ENCODE data around the gene EPB41L3. TPM values are rescaled to one million over a fixed set of nuclear protein-coding genes. Genes with fewer than 3 reads are reported as not detected.

Gene EPB41L3
- total RNA-seq, 1 donor from 2014 or later: 43.0 TPM

DNA sequence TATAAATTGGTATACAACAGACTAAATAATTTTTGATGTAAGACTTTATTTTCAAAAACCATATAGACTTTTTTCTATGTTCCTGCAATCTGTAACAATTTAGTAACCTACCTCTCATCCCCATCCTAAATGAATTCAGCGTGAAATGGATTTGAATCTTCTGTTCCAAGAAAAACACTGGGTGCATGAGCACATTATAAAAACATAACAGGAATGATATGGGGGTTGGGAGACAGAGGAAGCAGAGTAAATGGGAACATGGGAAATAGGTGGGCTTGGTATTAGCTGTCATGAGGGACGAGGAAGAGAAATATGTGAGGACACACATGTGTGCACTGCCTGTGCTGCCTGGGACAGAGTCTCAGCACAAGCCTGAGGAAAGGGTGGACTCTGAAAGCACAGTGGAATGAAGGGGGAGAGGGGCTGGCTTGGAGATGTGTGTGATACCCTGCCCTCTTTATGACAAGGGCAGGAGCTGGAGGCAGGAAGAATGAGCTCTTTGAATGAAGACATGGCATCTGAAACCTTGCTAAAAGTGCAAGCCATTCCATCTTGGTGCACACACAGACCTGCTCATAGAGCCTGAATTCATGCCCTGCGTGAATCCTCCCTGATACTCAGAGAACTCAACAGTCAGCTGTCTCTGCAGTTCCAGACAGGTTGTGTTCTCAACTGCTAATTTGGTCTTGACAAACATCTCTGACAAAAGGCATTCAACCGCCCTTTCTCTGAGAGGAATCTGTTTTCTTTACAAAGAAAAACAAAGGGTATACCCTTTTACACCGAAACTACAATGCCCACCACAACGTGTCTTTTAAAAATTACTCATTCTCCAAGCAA, 66.6 kb downstream of the EPB41L3 start:
- H3K27me3 ChIP-seq (ENCODE audit: control insufficient read depth, insufficient read depth, low read length): no peaks in the 10 kb centered on the region
- TF ChIP-seq, protein P1, sequence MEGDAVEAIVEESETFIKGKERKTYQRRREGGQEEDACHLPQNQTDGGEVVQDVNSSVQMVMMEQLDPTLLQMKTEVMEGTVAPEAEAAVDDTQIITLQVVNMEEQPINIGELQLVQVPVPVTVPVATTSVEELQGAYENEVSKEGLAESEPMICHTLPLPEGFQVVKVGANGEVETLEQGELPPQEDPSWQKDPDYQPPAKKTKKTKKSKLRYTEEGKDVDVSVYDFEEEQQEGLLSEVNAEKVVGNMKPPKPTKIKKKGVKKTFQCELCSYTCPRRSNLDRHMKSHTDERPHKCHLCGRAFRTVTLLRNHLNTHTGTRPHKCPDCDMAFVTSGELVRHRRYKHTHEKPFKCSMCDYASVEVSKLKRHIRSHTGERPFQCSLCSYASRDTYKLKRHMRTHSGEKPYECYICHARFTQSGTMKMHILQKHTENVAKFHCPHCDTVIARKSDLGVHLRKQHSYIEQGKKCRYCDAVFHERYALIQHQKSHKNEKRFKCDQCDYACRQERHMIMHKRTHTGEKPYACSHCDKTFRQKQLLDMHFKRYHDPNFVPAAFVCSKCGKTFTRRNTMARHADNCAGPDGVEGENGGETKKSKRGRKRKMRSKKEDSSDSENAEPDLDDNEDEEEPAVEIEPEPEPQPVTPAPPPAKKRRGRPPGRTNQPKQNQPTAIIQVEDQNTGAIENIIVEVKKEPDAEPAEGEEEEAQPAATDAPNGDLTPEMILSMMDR (IDR thresholded peaks at IDR 0.05; ENCODE audit: insufficient read depth, low read length, poor library complexity, severe bottlenecking): no peak
- DNase-seq (ENCODE audit: low read depth): no peak
- H3K4me3 ChIP-seq (ENCODE audit: low read depth, low read length): no peak overlapping the region
- H3K36me3 ChIP-seq (ENCODE audit: control insufficient read depth, insufficient read depth, low read length): no peaks in the 10 kb centered on the region

DNA sequence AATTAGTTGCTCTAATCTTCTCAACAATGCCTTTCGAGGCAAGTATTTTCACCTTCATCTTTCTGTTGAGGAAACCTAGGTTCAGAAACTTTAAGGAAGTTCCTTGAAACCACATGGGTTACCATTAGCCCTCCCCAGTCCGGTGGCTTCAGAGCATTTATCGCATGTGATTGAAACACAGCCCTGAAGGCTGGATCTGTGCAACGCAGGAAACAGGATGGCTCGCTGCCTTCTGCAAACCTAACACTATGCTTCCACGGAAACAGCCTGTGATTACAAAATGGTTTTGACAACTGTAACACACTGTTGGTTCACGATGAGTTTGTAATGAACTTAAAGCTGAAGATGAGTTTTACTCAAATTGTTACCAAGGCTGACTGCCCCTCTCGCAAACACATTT, 68.5 kb downstream of the EPB41L3 start:
- Histone ChIP-seq H3K4me3 (ENCODE audit: low read depth, low read length) (no peak overlapping the region), H3K27me3 (ENCODE audit: control insufficient read depth, insufficient read depth, low read length) (no peaks in the 10 kb centered on the region), H3K36me3 (ENCODE audit: control insufficient read depth, insufficient read depth, low read length) (no peaks in the 10 kb centered on the region)
- TF ChIP-seq, protein P1 (IDR thresholded peaks at IDR 0.05; ENCODE audit: insufficient read depth, low read length, poor library complexity, severe bottlenecking): no peak
- DNase-seq (ENCODE audit: low read depth): no peak

DNA sequence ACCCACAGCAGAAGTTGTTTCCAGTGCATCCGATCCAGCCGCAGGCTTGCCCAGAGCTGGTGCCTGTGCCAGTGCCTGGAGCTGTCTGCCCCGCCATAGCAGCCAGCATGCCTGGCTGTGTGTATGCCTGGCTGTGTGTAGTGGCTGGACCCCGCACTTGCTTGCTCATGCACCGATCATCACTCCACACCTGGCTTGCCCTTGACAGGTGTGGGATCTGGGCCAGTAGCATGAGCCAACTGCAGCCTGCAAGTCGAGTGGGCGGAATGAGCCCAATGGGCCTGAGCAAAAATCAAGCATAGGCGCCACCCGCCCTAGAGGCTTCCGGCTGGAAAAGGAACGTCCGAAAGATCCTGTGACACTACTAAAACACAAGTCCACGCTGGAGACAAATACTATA, 74.5 kb downstream of the EPB41L3 start:
- no peaks in the 10 kb centered on the region for H3K36me3 ChIP-seq (ENCODE audit: control insufficient read depth, insufficient read depth, low read length)
- H3K4me3 ChIP-seq (ENCODE audit: low read depth, low read length): no peak overlapping the region
- TF ChIP-seq, protein P1 (IDR thresholded peaks at IDR 0.05; ENCODE audit: insufficient read depth, low read length, poor library complexity, severe bottlenecking): no peak
- H3K27me3 ChIP-seq (ENCODE audit: control insufficient read depth, insufficient read depth, low read length): no peaks in the 10 kb centered on the region
- DNase-seq (ENCODE audit: low read depth): no peak

DNA sequence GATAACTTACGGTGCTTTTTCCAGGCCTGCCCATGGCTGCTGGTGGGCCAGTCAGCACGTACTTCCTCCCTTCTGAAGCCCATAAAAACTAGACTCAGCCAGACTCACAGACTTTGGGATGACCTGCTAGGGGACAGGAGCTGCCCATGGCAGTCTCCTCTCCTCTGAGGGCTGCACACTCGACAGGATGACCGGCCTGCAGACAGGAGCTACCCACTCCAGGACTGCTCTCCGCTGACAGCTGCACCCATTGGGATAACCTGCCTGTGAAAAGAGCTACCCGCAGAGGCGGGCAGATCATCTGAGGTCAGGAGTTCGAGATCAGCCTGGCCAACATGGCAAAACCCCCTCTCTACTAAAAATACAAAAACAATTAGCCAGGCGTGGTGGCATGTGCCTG, 75.4 kb downstream of the EPB41L3 start:
- Histone ChIP-seq H3K36me3 (ENCODE audit: control insufficient read depth, insufficient read depth, low read length) (no peaks in the 10 kb centered on the region), H3K27me3 (ENCODE audit: control insufficient read depth, insufficient read depth, low read length) (no peaks in the 10 kb centered on the region), H3K4me3 (ENCODE audit: low read depth, low read length) (no peak overlapping the region)
- TF ChIP-seq, protein P1 (IDR thresholded peaks at IDR 0.05; ENCODE audit: insufficient read depth, low read length, poor library complexity, severe bottlenecking): no peak
- DNase-seq (ENCODE audit: low read depth): no peak

DNA sequence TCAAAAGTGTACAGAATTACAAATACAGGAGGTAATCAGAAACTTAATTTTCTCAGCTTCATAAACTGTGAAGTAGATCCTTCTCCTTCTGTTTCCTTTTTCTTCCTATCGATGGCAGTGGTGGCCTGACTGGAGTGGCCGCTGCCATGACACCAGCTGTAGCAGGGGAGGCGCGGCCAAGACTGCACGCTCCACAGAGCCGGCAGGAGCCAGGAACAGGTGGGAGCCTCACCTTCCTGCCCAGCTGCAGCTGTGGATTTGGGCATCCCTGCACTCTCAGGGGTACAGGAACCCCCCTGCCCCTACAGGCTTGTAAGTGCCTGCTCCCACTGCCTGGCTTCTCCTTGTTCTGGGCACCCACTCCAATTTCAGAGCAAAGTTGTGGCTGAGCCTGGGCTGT, 76.1 kb downstream of the EPB41L3 start:
- Histone ChIP-seq H3K36me3 (ENCODE audit: control insufficient read depth, insufficient read depth, low read length) (no peaks in the 10 kb centered on the region), H3K4me3 (ENCODE audit: low read depth, low read length) (no peak overlapping the region), H3K27me3 (ENCODE audit: control insufficient read depth, insufficient read depth, low read length) (no peaks in the 10 kb centered on the region)
- no peak for DNase-seq (ENCODE audit: low read depth)
- TF ChIP-seq, protein P1 (IDR thresholded peaks at IDR 0.05; ENCODE audit: insufficient read depth, low read length, poor library complexity, severe bottlenecking): no peak

DNA sequence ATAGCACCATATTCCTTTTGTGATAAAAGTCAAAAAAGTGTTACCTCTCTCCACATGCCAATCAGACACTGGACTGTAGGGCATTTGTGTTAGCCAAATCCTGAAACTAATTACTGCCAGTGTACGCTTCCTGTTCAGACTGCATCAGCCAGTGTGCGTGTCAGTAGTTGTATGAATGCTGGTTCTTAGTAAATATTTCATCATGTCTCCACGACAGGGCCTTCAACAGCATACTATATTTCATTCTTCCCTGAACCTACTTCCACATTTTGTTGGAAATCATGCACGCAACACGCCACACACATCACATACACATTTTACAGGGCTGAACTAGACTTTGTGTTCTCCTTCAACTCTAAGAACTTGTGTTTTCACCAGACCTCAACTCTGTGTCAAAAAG, 77.5 kb downstream of the EPB41L3 start:
- no peak overlapping the region for H3K4me3 ChIP-seq (ENCODE audit: low read depth, low read length)
- DNase-seq (ENCODE audit: low read depth): no peak
- no peaks in the 10 kb centered on the region for H3K36me3 ChIP-seq (ENCODE audit: control insufficient read depth, insufficient read depth, low read length)
- H3K27me3 ChIP-seq (ENCODE audit: control insufficient read depth, insufficient read depth, low read length): no peaks in the 10 kb centered on the region
- TF ChIP-seq, protein P1 (IDR thresholded peaks at IDR 0.05; ENCODE audit: insufficient read depth, low read length, poor library complexity, severe bottlenecking): no peak
